K562 (cell line): ENCODE measurements around the gene CTXN3. TPM values are rescaled to one million over a fixed set of nuclear protein-coding genes. Genes with fewer than 3 reads are reported as not detected.

ENCODE experiments used
- ATAC-seq: fragments of 200-7000 bp; cut with Tn5 transposase; 3 replicates; pipeline ENCODE4 v1.9.1; 2020; ENCODE audit warnings: moderate library complexity
- BruUV-seq: library from RNA; stranded (reverse); fragments of 400-500 nt; replicated peaks from 2 replicates; lab custom pipeline; 2021; lab: Mats Ljungman, UMichigan
- CTCF ChIA-PET: fragments of 300-600 bp; formaldehyde crosslinking; extraction: SDS; loops from one replicate; lab custom pipeline; 2021; ENCODE audit warnings: low intra/inter-chr PET ratio; lab: Yijun Ruan, JAX
- POLR2A ChIA-PET: fragments of 300-600, 350-650 bp; sonication (Branson Sonifier 250); formaldehyde crosslinking; extraction: SDS; loops from one replicate; lab custom pipeline; 2021; ENCODE audit warnings: antibody characterized with exemption, inconsistent platforms; lab: Yijun Ruan, JAX
- DNase-seq, 4 experiments: peaks; one replicate each; pipeline versions ENCODE4 v3.0.0 to v3.0.0-alpha.2; 2011 to 2018; ENCODE audit warnings: low spot score in 3 of 4, mixed read lengths in 3 of 4; ENCODE audit errors: extremely low read depth in 1 of 4
- FAIRE-seq: peaks from 2 replicates; lab custom pipeline; 2011; peaks lifted over from hg19 to GRCh38; lab: Jason Lieb, UNC
- H2AFZ ChIP-seq: 2 replicates; pipeline ENCODE4 v1.6.0; 2011; ENCODE audit warnings: low read depth, low read length, control low read depth, inconsistent platforms
- H3K27ac ChIP-seq: fragments of 200-600 bp; 3 replicates; pipeline ENCODE4 v1.8.0; 2011; ENCODE audit warnings: low read depth, mild to moderate bottlenecking, control low read depth, inconsistent platforms, low read length, moderate library complexity, mixed read lengths; ENCODE audit errors: extremely low read depth
- H3K27me3 ChIP-seq, 2 experiments: fragments of 300-600 bp in 1 of 2; 2 replicates in 1 of 2; 3 replicates in 1 of 2; pipeline versions ENCODE4 v1.6.0 to v1.8.0; 2011; ENCODE audit warnings: inconsistent platforms in 2 of 2, low read length in 2 of 2, mild to moderate bottlenecking in 1 of 2, mixed read lengths in 1 of 2, moderate library complexity in 1 of 2; ENCODE audit not compliant: control insufficient read depth in 2 of 2, insufficient read depth in 2 of 2
- H3K36me3 ChIP-seq: fragments of 300-600 bp; 3 replicates; pipeline ENCODE4 v1.8.0; 2011; ENCODE audit warnings: mild to moderate bottlenecking, low read length, inconsistent platforms; ENCODE audit not compliant: control insufficient read depth, insufficient read depth
- H3K4me1 ChIP-seq, 2 experiments: fragments of 200-600 bp in 1 of 2; replicated peaks in 1 of 2; 2 replicates in 1 of 2; 3 replicates in 1 of 2; pipeline versions ENCODE4 v1.5.1 to v1.8.0; 2011; ENCODE audit warnings: inconsistent platforms in 2 of 2, low read length in 2 of 2, mild to moderate bottlenecking in 1 of 2, mixed read lengths in 1 of 2, moderate library complexity in 1 of 2; ENCODE audit not compliant: control insufficient read depth in 2 of 2, insufficient read depth in 2 of 2
- H3K4me2 ChIP-seq: 2 replicates; pipeline ENCODE4 v1.6.1; 2011; ENCODE audit warnings: low read length, control low read depth, inconsistent platforms, mixed read lengths; ENCODE audit not compliant: insufficient read depth
- H3K4me3 ChIP-seq: fragments of 200-600 bp; sonication (generic), shearing (Covaris generic); 2 replicates; pipeline ENCODE4 v1.5.1; 2016; ENCODE audit warnings: control low read depth, inconsistent platforms
- H3K79me2 ChIP-seq: fragments of 200-600 bp; 3 replicates; pipeline ENCODE4 v1.8.0; 2011; ENCODE audit warnings: low read length, inconsistent platforms; ENCODE audit not compliant: control insufficient read depth, insufficient read depth
- H3K9ac ChIP-seq, 2 experiments: 2 replicates each; pipeline versions ENCODE4 v1.6.0 to v1.6.1; 2011; ENCODE audit warnings: low read depth in 2 of 2, low read length in 2 of 2, control low read depth in 1 of 2, inconsistent platforms in 1 of 2, mild to moderate bottlenecking in 1 of 2, mixed read lengths in 1 of 2; ENCODE audit not compliant: insufficient read depth in 1 of 2
- H3K9me1 ChIP-seq: one replicate; pipeline ENCODE4 v1.6.0; 2011; ENCODE audit warnings: inconsistent platforms, mild to moderate bottlenecking, low read length, moderate library complexity; ENCODE audit not compliant: control insufficient read depth, insufficient read depth
- H3K9me3 ChIP-seq: replicated peaks from 2 replicates; pipeline ENCODE4 v1.5.1; 2011; ENCODE audit warnings: low read depth, low read length, inconsistent platforms; ENCODE audit not compliant: control insufficient read depth, insufficient read depth
- H4K20me1 ChIP-seq: replicated peaks from 2 replicates; pipeline ENCODE4 v1.6.1; 2011; ENCODE audit warnings: low read length, inconsistent platforms, mixed read lengths; ENCODE audit not compliant: control insufficient read depth, insufficient read depth
- NR2C2 ChIP-seq, 2 experiments: fragments of 200-800 bp in 1 of 2; sonication (Bioruptor generic) in 1 of 2; sonication (generic) in 1 of 2; formaldehyde crosslinking in 1 of 2; IDR thresholded peaks; 2 replicates each; pipeline versions ENCODE4 v1.6.1 to v1.8.0; 2016 to 2022; ENCODE audit warnings: mild to moderate bottlenecking in 1 of 2, missing compliant biosample characterization in 1 of 2, missing genetic modification characterization in 1 of 2, missing genetic modification reagents in 1 of 2
- RFX1 ChIP-seq: fragments of 450-650 bp; IDR thresholded peaks from 2 replicates; pipeline ENCODE4 v1.6.1; 2016; ENCODE audit warnings: mild to moderate bottlenecking, moderate library complexity
- TGIF2 ChIP-seq: sonication (generic); formaldehyde crosslinking; IDR thresholded peaks from 2 replicates; pipeline ENCODE4 v1.8.1; 2022; ENCODE audit warnings: mild to moderate bottlenecking, missing genetic modification reagents, moderate library complexity
- ZNF263 ChIP-seq: sonication (generic); formaldehyde crosslinking; IDR thresholded peaks from 2 replicates; pipeline ENCODE4 v1.8.0; 2022; ENCODE audit warnings: mild to moderate bottlenecking, missing genetic modification reagents, borderline replicate concordance
- WGBS: fragments of 100-300 bp; shearing (Covaris generic); methylation state at CpG from one replicate; pipeline ENCODE4 v1.1.6; 2016; ENCODE audit warnings: low coverage, mixed read lengths; ENCODE audit not compliant: insufficient coverage; ENCODE audit errors: missing lambda C conversion rate; 5-methylcytosine and 5-hydroxymethylcytosine counted together
- in situ Hi-C: fragments of 300-500 bp; cut with MboI; formaldehyde crosslinking; loops from 4 replicates; pipeline ENCODE4 v1.15.0; 2018; ENCODE audit warnings: inconsistent platforms, mixed read lengths
- intact Hi-C: fragments of 100-400 bp; cut with micrococcal nuclease; formaldehyde crosslinking; loops from 2 replicates; pipeline ENCODE4 v1.14.2; 2022
- polyA plus RNA-seq, 8 experiments: library from polyadenylated mRNA; depleted of rRNA in 4 of 8; stranded (reverse) in 5 of 8; unstranded in 3 of 8; fragments of >200 nt; fragmentation: Nextera tagmentation in 2 of 8; fragmentation: Illumina TruSeq in 1 of 8; extraction: Ambion mirVana in 2 of 8; extraction: Trizol in 1 of 8; gene quantifications; 2 replicates each; pipeline versions ENCODE4 v1.2.1 to v1.2.3, GENCODE V29; 2011 to 2014; ENCODE audit warnings: inconsistent platforms in 1 of 8, missing spikeins in 1 of 8
- total RNA-seq, 7 experiments: library from RNA; depleted of rRNA in 6 of 7; stranded (reverse); fragments of >200 nt in 6 of 7; fragmentation: Illumina TruSeq in 2 of 7; extraction: Trizol in 2 of 7; gene quantifications; 2 replicates each; pipeline versions ENCODE4 v1.2.1 to v1.2.3, GENCODE V29; 2011 to 2021; ENCODE audit warnings: low replicate concordance in 1 of 7
- TF ChIP-seq, protein P1 (sequence below), 2 experiments: fragments of 450-650 bp in 1 of 2; sonication (generic) in 1 of 2; formaldehyde crosslinking in 1 of 2; IDR thresholded peaks in 1 of 2; conservative IDR thresholded peaks in 1 of 2; 2 replicates each; pipeline versions ENCODE4 v1.6.1 to v1.8.1; 2016 to 2023; ENCODE audit warnings: mild to moderate bottlenecking in 2 of 2, moderate library complexity in 2 of 2, inconsistent platforms in 1 of 2, missing genetic modification reagents in 1 of 2

Gene CTXN3
- total and polyA plus RNA-seq, 9 of the 15 experiments (the other 6 are each of a cell fraction or from before 2014, with no cell fraction given) = not detected

DNA sequence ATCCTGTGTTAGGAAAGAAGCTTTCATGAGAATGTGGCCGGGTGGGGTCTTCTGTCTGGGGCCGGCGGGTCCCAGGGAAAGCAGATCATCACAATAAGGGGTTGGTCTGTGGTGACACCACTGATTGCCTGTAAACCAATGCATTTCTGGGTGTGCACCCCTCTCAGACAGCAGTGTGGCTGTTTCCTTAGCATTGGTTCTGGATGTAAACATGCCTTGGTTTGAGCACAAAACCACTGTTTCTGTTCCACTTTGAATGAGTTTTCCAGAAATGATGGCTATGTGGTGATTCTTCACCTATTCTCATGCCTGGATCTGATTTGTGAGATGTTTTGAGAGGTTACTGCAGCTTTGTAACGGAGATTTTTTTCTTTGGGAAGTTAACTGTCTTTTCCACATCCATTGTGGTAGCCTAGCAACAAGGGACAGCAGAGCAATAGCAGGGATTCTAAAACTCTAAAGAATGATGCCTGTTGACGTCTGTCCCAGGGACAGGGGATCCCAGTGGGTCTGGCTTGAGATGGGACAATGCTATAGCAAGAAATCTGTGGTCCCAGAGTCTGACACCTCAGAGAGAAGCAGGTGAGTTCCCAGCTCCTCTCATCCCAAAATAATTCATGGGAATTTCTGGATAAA lies 54.2 kb downstream of the CTXN3 start, which contains the start of gene CCDC192:
TSS of gene CCDC192 (plus strand) at position 466 of the 636 bp plus-strand sequence. CDS start at position 521, 55 bp downstream.
- no peak for DNase-seq
- no peaks in the 10 kb centered on the region for H3K9me1 ChIP-seq
- H3K79me2 ChIP-seq = no peaks in the 10 kb centered on the region
- H3K36me3 ChIP-seq = no peaks in the 10 kb centered on the region
- no peaks in the 10 kb centered on the region for H3K4me1 ChIP-seq
- TF ChIP-seq ZNF263 (CRISPR knock-in tag) (no peak), RFX1 (peak; percentile 24)
- TF ChIP-seq, all 486 proteins: peak for 1
- intact Hi-C loops (no loop called here), in situ Hi-C loops (no loop called here)
- FAIRE-seq = no peak
- WGBS = 0% methylated on average over 5 of the region's 5 CpGs
- Histone ChIP-seq H3K9me3 (no peaks in the 10 kb centered on the region), H3K27me3 (no peaks in the 10 kb centered on the region; a peak in 1 of 5 replicates), H2AFZ (peak within 1 kb of the TSS; percentile 33; the same call in 1 of the 2 replicates), H3K27ac (no peak within 1 kb of the TSS), H3K9ac (no peak within 1 kb of the TSS), H3K4me3 (no peak within 1 kb of the TSS), H4K20me1 (no peaks in the 10 kb centered on the region), H3K4me2 (no peak within 1 kb of the TSS)
- ATAC-seq = no peak
- POLR2A ChIA-PET = no interaction called here
- CTCF ChIA-PET = no interaction called here
- BruUV-seq = no TSS peak

DNA sequence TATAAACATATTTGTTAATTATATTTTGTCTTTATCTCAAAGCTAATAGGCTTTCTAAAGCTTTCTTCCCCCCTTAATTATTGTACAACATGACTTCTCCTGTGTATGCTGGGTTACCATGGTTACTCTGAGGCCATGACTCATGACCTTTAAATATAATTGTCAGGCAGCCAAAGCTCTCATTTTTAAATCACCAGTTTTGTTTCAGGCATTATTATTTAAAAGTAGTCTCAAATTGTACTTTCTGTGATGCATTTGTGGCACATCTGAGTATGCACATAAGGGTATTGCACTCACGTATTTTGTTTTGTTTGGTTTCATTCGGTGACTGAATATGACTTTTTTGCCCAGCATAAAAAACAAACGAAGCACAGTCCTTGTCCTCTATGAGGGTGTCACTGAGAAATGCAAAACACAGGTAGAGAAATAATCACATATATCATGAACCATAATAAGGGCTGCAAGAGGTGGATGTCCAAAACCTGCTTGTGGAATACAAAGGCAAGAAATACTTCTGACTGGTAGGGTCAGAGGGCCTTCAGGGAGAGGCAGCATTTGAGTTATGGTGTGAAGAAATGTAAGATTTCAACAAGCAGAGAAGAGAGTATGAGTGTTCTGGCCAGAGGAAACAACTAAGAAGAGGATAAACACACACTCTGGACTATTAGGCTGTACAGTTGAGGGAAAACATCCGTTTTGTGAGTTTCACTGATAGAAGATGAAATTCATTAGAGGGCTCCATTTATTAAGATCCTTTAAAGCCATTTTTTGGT lies 56.4 kb downstream of the CTXN3 start:
- peak; percentile 8 to 25 (median 18) for DNase-seq
- ChIA-PET CTCF (no interaction called here), POLR2A (interaction anchor here (0.6 kb wide), 1 partner anchor 58 kb away, joined by 3 read pairs; no protein-coding TSS in a partner anchor)
- in situ Hi-C loops (no loop called here), intact Hi-C loops (no loop called here)
- 7% methylated on average over 4 of the region's 4 CpGs for WGBS
- FAIRE-seq = peak; percentile 59
- Histone ChIP-seq H3K9ac (no peak overlapping the region), H3K79me2 (no peaks in the 10 kb centered on the region), H3K27ac (no peak overlapping the region), H3K4me1 (no peaks in the 10 kb centered on the region), H3K36me3 (no peaks in the 10 kb centered on the region), H4K20me1 (no peaks in the 10 kb centered on the region), H2AFZ (peak overlapping the region; percentile 11; the same call in 1 of the 2 replicates), H3K9me1 (no peaks in the 10 kb centered on the region), H3K4me3 (no peak overlapping the region), H3K27me3 (no peaks in the 10 kb centered on the region; a peak in 1 of 5 replicates), H3K4me2 (no peak overlapping the region), H3K9me3 (no peaks in the 10 kb centered on the region)
- BruUV-seq = no TSS peak
- no peak for ATAC-seq
- TF ChIP-seq NR2C2 (CRISPR knock-in tag; IDR thresholded peaks at IDR 0.05) (no peak), NR2C2 (tag; IDR thresholded peaks at IDR 0.05) (peak; percentile 26; the same call in 1 of the 2 replicates), TGIF2 (no peak)
- TF ChIP-seq, protein P1, sequence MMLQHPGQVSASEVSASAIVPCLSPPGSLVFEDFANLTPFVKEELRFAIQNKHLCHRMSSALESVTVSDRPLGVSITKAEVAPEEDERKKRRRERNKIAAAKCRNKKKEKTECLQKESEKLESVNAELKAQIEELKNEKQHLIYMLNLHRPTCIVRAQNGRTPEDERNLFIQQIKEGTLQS (IDR thresholded peaks at IDR 0.05) = peak; percentile 65
- TF ChIP-seq, protein P1 (CRISPR knock-in tag; conservative IDR thresholded peaks at IDR 0.05) = no peak
